Hepatic stellate cell (primary cell): ENCODE results near the gene HNF4A.

Source experiments
- DNase-seq: peaks from one replicate; pipeline ENCODE4 v3.0.0; 2011; ENCODE audit warnings: low spot score

Gene HNF4A

DNA sequence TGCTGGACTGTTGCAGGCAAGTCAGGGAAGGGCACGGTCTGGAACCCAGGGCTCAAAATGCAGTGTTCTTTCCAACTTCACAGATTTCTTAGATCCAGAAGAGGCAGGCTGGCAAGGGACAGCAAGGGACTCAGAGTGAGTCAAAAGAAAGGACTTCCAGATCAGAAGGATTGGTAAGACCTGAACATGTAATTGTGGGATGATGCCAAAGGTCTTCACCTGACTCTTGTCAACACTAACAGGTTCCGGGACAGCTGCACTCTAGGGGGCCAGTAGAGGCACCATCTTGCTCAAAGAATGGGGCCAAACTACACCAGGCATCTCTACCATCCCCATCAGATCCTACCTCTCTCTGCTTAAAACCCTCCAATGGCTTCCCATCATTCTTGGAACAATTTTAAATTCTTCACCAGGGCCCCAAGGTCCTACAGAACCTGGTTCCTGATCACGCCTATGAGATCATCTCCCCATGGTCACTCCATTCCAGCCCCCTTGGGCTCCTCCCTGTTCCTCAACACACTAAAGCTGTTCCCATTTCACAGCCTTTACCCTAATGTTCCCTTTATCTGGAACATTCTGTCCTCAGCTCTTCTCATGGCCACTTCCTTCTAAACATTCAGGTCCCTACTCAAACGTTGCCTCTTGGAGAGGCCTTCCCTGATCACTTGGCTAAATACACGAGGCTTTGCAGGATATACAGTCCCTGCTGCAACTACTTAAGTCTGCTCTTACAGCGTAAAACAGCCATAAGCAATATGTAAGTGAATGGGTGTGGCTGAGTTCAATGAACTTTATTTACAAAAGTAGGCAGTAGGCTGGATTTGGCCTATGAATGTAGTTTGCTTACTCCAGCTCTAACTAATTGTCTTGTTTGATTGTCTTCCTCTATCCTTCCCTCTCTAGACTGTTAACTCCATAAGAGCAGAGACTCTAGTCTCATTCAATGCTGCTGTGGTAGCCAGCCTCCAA, 90.5 kb downstream of the HNF4A start:
- no peak for DNase-seq

DNA sequence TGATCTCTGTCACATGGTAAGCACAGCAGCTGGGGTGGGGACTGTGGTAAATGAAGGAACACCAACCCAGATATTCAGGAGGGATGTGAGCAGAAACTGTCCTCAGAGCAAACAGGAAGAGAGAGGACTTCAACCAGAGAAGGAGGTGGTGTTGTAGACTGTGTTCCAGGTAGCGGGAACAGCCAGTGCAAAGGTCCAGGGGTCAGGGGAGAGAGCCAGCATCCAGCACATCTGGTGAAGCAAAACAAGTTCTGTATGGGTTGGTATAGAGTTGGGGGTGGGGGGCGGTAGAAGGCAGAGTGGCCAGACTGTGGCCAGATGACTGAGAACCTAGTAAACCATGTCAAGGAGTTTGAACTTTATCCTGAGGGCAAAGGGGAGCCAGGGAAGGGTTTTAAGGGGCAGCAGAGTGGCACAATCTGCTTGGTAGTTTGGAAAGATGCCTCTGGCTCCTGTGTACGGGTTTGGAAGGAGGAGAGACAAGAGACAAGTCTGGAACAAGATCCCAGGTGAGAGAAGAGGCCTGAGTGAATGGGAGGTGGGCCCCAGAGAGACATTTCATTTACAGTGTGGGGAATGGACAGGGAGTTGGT, 92.4 kb downstream of the HNF4A start:
- DNase-seq: no peak

DNA sequence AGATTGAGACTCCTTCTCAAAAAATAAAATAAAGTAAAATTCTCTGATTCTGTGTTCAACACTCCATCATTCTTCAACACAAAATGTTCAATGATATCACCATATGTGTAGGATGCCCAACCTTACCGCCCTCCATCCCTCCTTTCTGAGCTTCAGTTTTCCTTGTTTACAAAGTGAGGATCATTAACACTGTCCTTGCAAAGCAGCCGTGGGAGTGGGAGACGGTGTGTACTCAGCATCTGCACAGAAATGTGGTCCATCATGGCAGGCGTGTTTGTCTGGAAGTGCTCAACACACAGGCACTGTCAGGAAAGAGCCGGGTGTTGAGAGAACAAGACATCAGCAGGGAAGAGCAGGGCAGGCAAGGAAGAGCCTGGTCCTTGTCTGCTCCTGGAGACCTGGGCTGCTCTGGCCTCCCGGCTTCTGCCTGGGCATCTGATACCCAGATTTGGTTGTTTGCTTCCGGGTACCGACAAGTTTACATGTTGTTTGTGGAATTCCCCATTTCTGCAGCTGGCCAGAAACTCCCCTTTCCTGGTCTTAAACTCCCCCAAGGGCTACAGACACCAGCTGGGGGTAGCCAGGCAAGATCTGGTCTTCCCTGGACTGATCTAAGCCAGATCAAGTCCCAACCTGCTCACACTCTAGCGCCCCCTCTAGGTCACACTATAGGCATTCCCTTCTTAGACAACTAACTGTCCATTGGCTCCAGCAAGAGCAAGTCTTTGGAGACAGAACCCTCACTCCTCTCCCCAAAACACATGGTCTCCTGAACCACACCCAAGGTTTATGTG, 93.5 kb downstream of the HNF4A start:
- no peak for DNase-seq

DNA sequence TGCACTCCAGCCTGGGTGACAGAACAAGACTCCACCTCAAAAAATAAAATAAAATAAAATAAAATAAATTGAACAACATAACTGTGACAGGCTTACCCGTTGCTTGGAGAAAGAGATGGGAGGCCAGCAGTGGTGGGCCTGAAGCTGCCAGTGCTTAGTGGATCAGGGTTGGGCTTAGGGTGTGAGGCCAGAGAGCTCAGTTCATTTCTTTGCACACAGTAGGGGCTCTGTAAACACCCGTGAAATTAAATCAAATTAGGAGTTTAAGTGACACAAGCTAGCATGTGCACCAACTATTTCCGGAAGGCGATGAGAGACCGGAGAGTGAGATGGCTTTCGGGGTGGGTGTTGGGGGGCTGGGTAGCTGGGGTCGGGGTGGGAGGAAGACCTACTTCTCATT, 94.4 kb downstream of the HNF4A start:
- DNase-seq: no peak

GRCh38 chr20:44450281-44450889, 94.9 kb downstream of the HNF4A start:
- DNase-seq: no peak

GRCh38 chr20:44450903-44451450, 95.5 kb downstream of the HNF4A start:
- no peak for DNase-seq

DNA sequence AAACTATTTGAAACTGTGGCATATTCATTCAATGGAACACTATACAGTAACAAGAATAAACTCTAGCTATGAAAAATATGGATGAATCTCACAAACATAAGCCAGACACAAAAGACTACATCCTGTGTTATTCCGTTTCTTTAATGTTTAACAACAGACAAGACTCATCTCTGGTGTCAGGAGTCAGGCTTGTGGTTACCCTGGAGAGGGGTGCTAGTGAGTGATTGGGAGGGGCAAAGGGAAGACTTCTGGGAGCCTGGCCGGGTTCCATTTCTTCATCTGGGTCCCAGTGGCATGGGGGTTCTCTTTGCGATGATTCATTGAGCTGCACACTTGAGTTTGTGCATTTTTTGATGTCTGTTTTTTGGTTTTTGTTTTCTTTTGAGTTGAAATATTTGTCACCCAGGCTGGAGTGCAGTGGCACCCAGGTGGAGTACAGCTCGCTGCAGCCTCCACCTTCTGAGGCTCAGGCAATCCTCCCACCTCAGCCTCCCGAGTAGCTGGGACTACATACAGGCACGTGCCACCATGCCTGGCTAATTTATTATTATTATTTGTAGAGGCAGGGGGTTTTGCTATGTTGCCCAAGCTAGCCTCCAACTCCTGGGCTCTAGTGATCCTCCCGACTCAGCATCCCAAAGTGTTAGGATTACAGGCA, 98.9 kb downstream of the HNF4A start:
- DNase-seq: no peak

DNA sequence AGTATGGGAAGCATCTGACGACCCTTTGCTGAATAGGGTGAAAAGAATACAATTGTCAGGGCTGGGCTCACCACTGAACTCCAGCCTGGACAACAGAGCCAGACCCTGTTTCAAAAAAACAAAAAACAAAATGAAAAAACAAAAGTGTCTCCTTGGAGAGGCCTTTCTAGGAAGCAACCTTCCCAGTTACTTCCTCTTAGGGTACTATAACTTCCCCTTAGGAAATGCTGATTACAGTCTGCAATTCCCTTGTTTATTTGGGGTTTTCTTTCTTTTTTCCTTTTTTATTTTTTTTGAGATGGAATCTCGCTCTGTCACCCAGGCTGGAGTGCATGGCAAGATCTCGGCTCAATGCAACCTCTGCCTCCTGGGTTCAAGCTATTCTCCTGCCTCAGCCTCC, 99.6 kb downstream of the HNF4A start:
- no peak for DNase-seq

DNA sequence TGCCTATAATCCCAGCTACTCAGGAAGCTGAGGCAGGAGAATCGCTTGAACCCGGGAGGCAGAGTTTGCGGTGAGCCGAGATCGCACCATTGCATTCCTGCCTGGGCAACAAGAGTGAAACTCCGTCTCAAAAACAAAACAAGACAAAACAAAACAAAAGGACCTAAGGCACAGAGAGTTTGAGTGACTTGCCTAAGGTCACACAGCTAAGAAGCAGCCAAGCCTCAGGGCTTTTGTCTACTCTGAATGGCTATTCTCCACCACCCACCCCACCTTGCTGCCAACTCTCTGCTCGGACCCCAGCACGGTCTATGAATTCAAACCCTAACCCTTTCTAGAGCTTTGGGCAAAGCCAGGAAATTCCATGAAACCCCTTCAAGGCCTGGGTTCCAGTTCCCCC, 101.1 kb downstream of the HNF4A start:
- no peak for DNase-seq

DNA sequence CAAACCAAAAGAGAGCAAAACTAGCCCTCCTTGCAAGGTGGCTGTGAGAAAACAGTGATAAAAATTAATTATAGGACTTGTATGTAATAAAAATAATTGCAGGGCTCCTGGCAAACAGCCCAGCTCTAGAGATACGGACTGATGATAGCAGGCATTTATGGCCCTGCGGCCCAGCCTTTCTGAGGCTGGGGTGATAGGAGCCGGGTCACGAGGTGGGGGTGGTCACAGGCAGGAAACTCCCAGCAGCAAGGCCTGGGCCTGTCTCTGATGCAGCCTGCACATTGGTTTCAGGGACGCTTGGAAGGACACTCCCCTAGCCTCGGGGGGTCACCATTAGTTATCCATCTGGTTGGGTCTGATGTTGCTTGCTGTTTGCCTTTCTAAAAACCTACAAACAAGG, 101.5 kb downstream of the HNF4A start:
- no peak for DNase-seq

- no peak for DNase-seq
Observed at GRCh38 chr20:44459271-44459670, 103.8 kb downstream of the HNF4A start.

GRCh38 chr20:44460795-44461141, 105.3 kb downstream of the HNF4A start:
- no peak for DNase-seq

- DNase-seq: no peak
Observed at GRCh38 chr20:44461142-44461802, 105.8 kb downstream of the HNF4A start.

DNA sequence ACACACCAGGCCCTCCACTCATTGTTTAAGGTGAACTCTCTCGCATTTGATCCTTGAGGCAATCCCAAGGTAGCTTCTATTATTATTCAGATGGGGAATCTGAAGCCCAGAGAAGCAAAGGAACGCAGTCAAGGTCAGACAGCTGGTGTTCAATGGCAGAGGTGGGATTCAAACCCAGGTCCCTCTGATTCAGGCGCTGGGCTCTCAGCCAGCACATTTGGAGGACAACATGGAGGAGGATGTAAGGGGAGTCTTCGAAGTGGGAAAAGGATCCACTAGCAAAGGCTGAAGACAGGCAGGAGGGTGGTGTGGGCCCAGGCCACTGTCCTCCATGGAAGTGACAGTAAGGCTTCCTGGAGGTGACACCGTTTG, 106.3 kb downstream of the HNF4A start:
- no peak for DNase-seq

GRCh38 chr20:44463466-44463865, 108.0 kb downstream of the HNF4A start:
- DNase-seq: no peak

GRCh38 chr20:44464514-44464913, 109.0 kb downstream of the HNF4A start:
- no peak for DNase-seq

DNA sequence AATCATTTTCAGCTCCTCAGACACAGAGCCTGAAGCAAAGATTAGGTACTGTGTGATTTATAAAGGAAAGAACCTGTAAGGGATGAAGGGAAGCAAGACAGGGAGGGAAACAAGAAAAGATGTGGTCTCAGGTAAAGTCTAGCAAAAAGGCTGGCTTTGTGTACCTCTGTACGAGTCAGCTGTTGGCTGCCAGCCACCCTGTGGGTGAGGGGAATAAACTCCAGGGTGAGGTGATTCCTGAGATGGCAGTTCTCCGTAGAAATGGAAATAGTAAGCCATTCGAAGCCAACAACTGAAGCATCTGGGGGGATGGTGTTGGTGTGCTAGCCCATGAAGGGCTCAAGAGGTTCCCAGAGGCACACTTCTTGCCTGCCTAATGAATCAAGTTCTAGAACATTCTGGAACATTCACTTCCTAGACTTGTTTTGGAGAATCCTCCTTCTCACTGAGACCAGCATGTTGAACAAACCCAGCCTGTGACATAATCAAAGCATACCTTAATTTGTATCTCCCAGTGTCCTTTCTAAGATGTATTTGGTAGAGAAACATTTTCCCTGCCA, 109.6 kb downstream of the HNF4A start:
- no peak for DNase-seq

- no peak for DNase-seq
Observed at GRCh38 chr20:44467289-44467883, 111.9 kb downstream of the HNF4A start.

DNA sequence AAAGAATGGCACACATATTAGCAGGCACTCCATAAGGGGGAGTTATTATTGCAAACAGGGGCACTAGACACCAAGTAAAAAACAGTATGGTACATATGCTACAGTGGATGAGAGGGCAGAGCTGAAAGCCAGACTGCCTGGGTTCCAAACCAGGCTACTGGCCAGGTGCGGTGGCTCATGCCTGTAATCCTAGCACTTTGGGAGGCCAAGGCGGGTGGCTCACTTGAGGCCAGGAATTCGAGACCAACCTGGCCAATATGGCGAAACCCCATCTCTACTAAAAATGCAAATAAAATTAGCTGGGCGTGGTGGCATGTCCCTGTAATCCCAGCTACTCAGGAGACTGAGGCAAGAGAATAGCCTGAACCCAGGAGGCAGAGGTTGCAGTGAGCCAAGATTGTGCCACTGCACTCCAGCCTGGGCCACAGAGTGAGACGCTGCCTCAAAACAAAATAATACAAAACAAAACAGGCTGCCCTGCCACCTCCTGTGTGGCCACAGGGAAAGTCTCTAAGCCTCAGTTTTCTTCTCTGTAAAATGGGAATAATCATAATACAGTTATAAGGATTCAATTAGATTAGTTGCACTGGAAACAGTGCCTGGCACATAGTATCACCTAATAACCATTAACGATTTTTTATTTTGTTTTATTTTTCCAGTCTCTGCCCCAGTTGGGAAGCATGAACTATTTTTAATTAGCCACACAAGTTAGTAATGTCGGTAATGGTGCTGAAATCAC, 112.7 kb downstream of the HNF4A start:
- DNase-seq: no peak

- no peak for DNase-seq
Observed at GRCh38 chr20:44470327-44470726, 114.8 kb downstream of the HNF4A start.
